H54 (cell line): Measurements from ENCODE around the gene WDR82.

ENCODE experiments used
- DNase-seq: peaks from one replicate; pipeline ENCODE4 v3.0.0; 2011; ENCODE audit warnings: low spot score, mixed read lengths; ENCODE audit not compliant: insufficient read length
- FAIRE-seq: peaks from 3 replicates; lab custom pipeline; 2011; peaks lifted over from hg19 to GRCh38; lab: Jason Lieb, UNC
- POLR2A ChIP-seq: IDR thresholded peaks from 2 replicates; pipeline ENCODE4 v1.6.1; 2011; ENCODE audit warnings: low read depth, mild to moderate bottlenecking, low read length

The WDR82 gene

GRCh38 chr3:52238193-52238760 lies 40.2 kb downstream of the WDR82 start:
- peak; percentile 26; the same call in 1 of the 2 replicates for TF ChIP-seq POLR2A
- FAIRE-seq (no peak), DNase-seq (no peak)

- FAIRE-seq = no peak
- peak; percentile 100 for DNase-seq
- no peak for TF ChIP-seq POLR2A
Observed at GRCh38 chr3:52237657-52238172, 40.7 kb downstream of the WDR82 start.

- TF ChIP-seq POLR2A = no peak
- no peak for FAIRE-seq
- DNase-seq = no peak
Observed at GRCh38 chr3:52237006-52237656, 41.3 kb downstream of the WDR82 start.

DNA sequence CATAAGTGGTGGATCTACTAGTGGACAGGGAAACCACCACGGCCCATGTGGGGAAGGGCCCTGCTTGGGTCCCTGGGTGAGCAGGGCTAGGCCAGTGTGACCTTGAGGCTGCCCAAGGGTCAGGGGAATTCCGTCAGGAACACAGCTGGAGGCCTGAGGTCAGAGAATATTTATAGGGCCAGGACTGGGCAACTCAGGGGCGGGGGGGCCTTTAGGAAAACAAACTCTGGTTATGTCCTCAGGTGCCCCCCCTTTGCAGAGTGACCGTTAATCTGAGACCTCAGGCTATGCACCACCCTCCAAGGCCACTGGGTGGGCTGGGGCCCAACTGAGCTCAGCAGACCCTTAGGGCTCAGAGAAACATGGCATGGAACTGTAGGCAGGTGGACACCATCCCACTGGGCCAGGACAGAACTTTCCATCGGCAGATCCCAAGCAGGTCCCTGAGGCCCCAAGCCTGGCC lies 42.0 kb downstream of the WDR82 start:
- DNase-seq = no peak
- FAIRE-seq = no peak
- TF ChIP-seq POLR2A = no peak

- no peak for DNase-seq
- no peak for TF ChIP-seq POLR2A
- FAIRE-seq = no peak
Observed at GRCh38 chr3:52234516-52235447, 43.7 kb downstream of the WDR82 start.

- no peak for DNase-seq
- no peak for TF ChIP-seq POLR2A
- no peak for FAIRE-seq
Observed at GRCh38 chr3:52233968-52234367, 44.5 kb downstream of the WDR82 start.

DNA sequence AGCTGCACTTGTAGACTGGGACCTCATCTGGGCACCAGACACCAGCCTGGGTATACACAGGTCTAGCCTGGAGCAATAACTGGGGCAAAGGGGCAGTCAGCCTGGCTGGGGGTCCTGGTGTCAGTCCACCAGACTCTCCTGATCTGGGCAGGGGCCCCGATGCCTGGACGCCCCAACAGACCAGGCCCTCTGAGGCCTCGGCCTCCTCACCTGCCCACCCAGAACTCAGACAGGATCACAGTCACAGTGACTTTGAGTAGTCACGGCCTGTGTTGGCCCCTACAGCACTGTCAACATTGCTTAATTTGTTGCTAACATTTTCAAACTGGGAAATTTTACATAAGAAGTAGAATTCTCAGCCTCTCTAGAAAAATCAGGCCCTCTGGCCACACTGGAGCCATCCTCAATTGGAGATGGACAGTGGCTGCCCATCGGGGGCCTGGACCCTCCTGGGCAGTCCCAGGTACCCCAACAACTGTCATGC lies 45.3 kb downstream of the WDR82 start:
- 0 out of 2 replicates have a peak, but pooled peaks have one; percentile 10 for TF ChIP-seq POLR2A
- FAIRE-seq = no peak
- no peak for DNase-seq

DNA sequence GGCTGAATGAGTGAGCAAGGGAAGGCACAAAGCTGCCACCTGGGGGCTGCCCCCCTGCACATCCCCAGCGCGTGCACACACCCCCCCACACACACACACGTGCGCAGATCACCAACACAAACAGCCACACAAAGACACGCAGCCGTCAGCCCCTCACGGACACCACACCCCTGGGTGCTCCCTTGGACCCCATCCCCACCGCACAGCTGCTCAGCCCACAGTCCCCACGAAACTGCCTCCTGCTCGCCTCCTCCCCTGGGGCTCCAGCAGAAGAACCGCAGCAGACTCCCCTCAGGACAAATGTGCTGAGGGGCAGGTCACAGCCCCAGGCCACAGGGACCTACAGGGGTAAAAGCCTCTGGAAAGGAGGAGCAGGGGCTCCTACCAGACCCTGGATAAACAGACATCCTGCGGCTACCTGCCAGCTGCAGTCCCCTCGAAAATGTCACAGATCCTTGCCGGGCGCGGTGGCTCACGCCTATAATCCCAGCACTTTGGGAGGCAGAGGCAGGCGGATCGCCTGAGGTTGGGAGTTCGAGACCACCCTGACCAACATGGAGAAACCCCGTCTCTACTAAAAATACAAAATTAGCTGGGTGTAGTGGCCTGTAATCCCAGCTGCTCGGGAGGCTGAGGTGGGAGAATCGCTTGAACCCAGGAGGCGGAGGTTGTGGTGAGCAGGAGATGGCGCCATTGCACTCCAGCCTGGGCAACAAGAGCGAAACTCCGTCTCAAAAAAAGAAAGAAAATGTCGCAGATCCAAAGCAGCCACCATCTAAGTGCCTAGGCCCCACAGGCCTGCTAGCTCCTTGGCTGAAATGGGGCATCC lies 46.0 kb downstream of the WDR82 start:
- DNase-seq (no peak), FAIRE-seq (no peak)
- TF ChIP-seq POLR2A = no peak

DNA sequence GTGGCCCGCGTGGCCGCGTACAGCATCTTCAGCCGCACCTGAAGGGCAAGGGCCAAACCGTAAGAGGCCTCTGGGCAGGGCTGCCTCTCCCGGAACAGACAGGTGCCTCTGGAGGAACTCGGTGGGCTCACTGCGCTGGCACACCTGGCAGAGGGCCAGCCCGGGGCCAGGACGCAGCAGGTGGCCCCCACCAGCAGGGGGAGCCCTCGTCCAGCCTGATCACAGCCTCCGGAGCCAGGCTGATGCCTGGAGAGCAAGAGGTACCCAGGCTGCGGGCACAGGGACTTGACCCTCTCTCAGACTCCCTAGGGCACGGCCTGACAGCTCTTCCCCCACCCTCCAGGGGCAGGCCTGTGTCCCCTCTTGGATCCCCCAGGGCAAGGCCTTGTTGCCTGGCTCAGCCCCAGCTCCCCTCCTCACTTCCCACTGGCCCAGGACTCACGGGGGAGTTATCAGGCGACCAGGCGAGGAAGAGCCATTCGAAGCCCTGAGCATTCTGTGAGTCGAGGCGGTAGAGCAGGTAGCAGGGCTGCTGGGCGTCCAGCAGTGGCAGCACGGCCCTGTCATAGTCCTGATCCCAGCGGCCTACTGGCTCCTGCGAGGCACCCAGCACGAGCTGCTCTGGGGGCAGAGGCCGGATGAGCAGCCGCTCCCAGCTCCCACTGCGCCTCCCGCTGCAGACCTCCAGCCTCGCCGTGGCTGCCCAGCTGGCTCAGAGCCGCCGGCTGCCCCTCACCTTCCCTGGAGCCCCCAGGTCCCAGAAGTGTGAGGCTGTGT lies 46.8 kb downstream of the WDR82 start:
- FAIRE-seq (no peak), DNase-seq (no peak)
- TF ChIP-seq POLR2A = no peak

- no peak for TF ChIP-seq POLR2A
- FAIRE-seq = no peak
- no peak for DNase-seq
Observed at GRCh38 chr3:52230889-52231499, 47.5 kb downstream of the WDR82 start.

DNA sequence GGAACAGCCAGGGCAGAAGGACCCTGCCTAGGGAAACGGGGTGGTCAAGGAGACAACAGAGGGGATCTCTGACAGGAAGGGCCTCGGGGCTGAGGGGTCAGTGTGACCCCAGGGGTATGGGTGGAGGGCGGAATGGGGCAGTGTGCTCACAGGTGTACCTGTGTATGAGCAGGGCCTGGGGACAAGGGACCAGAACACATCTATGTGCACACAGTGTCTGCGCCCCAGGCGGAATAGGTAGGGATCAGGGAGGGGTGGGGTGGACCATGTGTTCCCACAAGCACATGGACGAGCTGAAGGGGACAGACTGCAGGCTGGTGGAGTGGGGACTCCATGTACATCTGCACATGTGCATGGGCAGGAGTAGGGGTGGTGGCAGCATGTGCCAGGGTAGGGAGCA lies 48.0 kb downstream of the WDR82 start:
- FAIRE-seq (no peak), DNase-seq (no peak)

GRCh38 chr3:52229656-52230055 lies 48.8 kb downstream of the WDR82 start:
- TF ChIP-seq POLR2A = no peak
- DNase-seq (no peak), FAIRE-seq (no peak)

More for the DNA sequence above, 48.0 kb downstream of the WDR82 start:
- TF ChIP-seq POLR2A = no peak
